OCI-LY1 (cell line): Measurements from ENCODE around the gene COLGALT1.

Source experiments
- H2AFZ ChIP-seq: fragments of 200-600 bp; sonication (generic), shearing (Covaris generic); 2 replicates; pipeline ENCODE4 v1.6.0; 2014; ENCODE audit warnings: antibody characterized with exemption, mild to moderate bottlenecking, low read length
- H3F3A ChIP-seq: fragments of 200-600 bp; sonication (generic), shearing (Covaris generic); 2 replicates; pipeline ENCODE4 v1.6.0; 2014; ENCODE audit warnings: mild to moderate bottlenecking, antibody characterized with exemption, low read length, moderate library complexity; ENCODE audit not compliant: insufficient read depth
- H3K27ac ChIP-seq: fragments of 200-600 bp; sonication (generic); 2 replicates; pipeline ENCODE4 v1.5.1; 2014; ENCODE audit warnings: low read length, mixed run types, mild to moderate bottlenecking, low read depth; ENCODE audit not compliant: poor library complexity, severe bottlenecking
- H3K27me3 ChIP-seq: fragments of 200-600 bp; sonication (generic); 2 replicates; pipeline ENCODE4 v1.6.0; 2014; ENCODE audit warnings: antibody characterized with exemption, mild to moderate bottlenecking, low read length, moderate library complexity; ENCODE audit not compliant: insufficient read depth
- H3K36me3 ChIP-seq: fragments of 200-600 bp; sonication (generic); 2 replicates; pipeline ENCODE4 v1.6.1; 2014; ENCODE audit warnings: mild to moderate bottlenecking, antibody characterized with exemption, low read length, moderate library complexity, mixed read lengths; ENCODE audit not compliant: insufficient read depth
- H3K4me1 ChIP-seq: fragments of 200-600 bp; sonication (generic); 2 replicates; pipeline ENCODE4 v1.5.1; 2014; ENCODE audit warnings: mild to moderate bottlenecking, low read length, moderate library complexity; ENCODE audit not compliant: insufficient read depth, severe bottlenecking
- H3K4me2 ChIP-seq: fragments of 200-600 bp; sonication (generic), shearing (Covaris generic); 2 replicates; pipeline ENCODE4 v1.6.1; 2014; ENCODE audit warnings: low read length
- H3K4me3 ChIP-seq: fragments of 200-600 bp; sonication (generic); 2 replicates; pipeline ENCODE4 v1.5.1; 2014; ENCODE audit warnings: low read length, low read depth, mild to moderate bottlenecking, mixed read lengths; ENCODE audit not compliant: poor library complexity, severe bottlenecking
- H3K79me2 ChIP-seq: fragments of 200-600 bp; shearing (Covaris generic); 2 replicates; pipeline ENCODE4 v1.6.1; 2016; ENCODE audit warnings: mixed run types, low read length, mixed read lengths; ENCODE audit not compliant: insufficient read depth
- H3K9ac ChIP-seq: fragments of 200-600 bp; sonication (generic), shearing (Covaris generic); 2 replicates; pipeline ENCODE4 v1.6.1; 2014; ENCODE audit warnings: mild to moderate bottlenecking, low read length, mixed read lengths
- H3K9me2 ChIP-seq: fragments of 200-600 bp; sonication (generic), shearing (Covaris generic); 2 replicates; pipeline ENCODE4 v1.6.1; 2014; ENCODE audit warnings: low read depth, mild to moderate bottlenecking, low read length, mixed read lengths
- H3K9me3 ChIP-seq: fragments of 200-600 bp; shearing (Covaris generic); 2 replicates; pipeline ENCODE4 v1.6.1; 2014; ENCODE audit warnings: low read length, mixed read lengths
- H4K20me1 ChIP-seq: fragments of 200-600 bp; sonication (generic), shearing (Covaris generic); 2 replicates; pipeline ENCODE4 v1.6.0; 2016; ENCODE audit warnings: mild to moderate bottlenecking, low read length; ENCODE audit not compliant: insufficient read depth
- EZH2 ChIP-seq: fragments of 200-600 bp; sonication (generic), shearing (Covaris generic); IDR thresholded peaks from 2 replicates; pipeline ENCODE4 v1.8.0; 2017; ENCODE audit warnings: borderline replicate concordance, mixed run types, mild to moderate bottlenecking, antibody characterized with exemption, low read length, moderate library complexity, mixed read lengths
- TF ChIP-seq, protein P1 (sequence below): fragments of 200-600 bp; sonication (generic), shearing (Covaris generic); IDR thresholded peaks from 2 replicates; pipeline ENCODE4 v1.5.1; 2017; ENCODE audit warnings: mild to moderate bottlenecking, antibody characterized with exemption, low read length, moderate library complexity, mixed read lengths

The COLGALT1 gene

DNA sequence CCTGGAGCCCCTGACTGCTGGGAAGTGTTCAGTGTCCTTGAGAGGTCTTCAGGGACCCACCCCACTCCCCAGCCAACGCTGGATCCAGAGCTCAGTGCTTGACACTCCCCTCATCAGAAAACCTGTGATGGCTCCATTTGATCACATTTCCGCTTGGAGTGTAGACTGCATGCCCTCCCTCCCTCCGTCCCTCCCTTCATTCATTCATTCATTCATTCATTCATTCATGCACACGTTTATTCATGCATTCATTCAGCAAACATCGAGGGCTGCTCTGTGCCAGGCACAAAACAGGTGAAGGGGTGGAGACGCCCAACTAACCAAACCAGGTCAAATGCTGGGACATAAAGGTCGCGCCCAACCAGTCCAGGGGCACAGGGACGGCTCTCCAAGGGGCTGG, 30.3 kb upstream of the COLGALT1 start:
- H3K27me3 ChIP-seq = no peaks in the 10 kb centered on the region
- peaks cover 46% of the 10 kb centered on the region for H3K4me1 ChIP-seq
- H3K9me3 ChIP-seq = no peaks in the 10 kb centered on the region
- no peak overlapping the region for H3K4me3 ChIP-seq
- no peak overlapping the region for H3K4me2 ChIP-seq
- H3K9me2 ChIP-seq = no peaks in the 10 kb centered on the region
- no peaks in the 10 kb centered on the region for H3K79me2 ChIP-seq
- peak overlapping the region; percentile 90 for H3K27ac ChIP-seq
- no peak overlapping the region for H3K9ac ChIP-seq
- no peak overlapping the region for H2AFZ ChIP-seq
- no peaks in the 10 kb centered on the region for H3F3A ChIP-seq
- H4K20me1 ChIP-seq = no peaks in the 10 kb centered on the region
- no peak for TF ChIP-seq EZH2
- TF ChIP-seq, protein P1, sequence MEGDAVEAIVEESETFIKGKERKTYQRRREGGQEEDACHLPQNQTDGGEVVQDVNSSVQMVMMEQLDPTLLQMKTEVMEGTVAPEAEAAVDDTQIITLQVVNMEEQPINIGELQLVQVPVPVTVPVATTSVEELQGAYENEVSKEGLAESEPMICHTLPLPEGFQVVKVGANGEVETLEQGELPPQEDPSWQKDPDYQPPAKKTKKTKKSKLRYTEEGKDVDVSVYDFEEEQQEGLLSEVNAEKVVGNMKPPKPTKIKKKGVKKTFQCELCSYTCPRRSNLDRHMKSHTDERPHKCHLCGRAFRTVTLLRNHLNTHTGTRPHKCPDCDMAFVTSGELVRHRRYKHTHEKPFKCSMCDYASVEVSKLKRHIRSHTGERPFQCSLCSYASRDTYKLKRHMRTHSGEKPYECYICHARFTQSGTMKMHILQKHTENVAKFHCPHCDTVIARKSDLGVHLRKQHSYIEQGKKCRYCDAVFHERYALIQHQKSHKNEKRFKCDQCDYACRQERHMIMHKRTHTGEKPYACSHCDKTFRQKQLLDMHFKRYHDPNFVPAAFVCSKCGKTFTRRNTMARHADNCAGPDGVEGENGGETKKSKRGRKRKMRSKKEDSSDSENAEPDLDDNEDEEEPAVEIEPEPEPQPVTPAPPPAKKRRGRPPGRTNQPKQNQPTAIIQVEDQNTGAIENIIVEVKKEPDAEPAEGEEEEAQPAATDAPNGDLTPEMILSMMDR = no peak
- peaks cover 11% of the 10 kb centered on the region for H3K36me3 ChIP-seq

- TF ChIP-seq EZH2 = no peak
- TF ChIP-seq, protein P1 = no peak
- no peak overlapping the region for H2AFZ ChIP-seq
- no peaks in the 10 kb centered on the region for H3K79me2 ChIP-seq
- no peaks in the 10 kb centered on the region for H4K20me1 ChIP-seq
- H3K9ac ChIP-seq = peak overlapping the region; percentile 51; the same call in 1 of the 2 replicates
- H3K4me1 ChIP-seq = peaks cover 54% of the 10 kb centered on the region
- no peaks in the 10 kb centered on the region for H3K27me3 ChIP-seq
- peak overlapping the region; percentile 69 for H3K4me2 ChIP-seq
- peaks cover 11% of the 10 kb centered on the region for H3K36me3 ChIP-seq
- H3K27ac ChIP-seq = peak overlapping the region; percentile 87
- H3F3A ChIP-seq = no peaks in the 10 kb centered on the region
- no peaks in the 10 kb centered on the region for H3K9me2 ChIP-seq
- H3K4me3 ChIP-seq = peak overlapping the region; percentile 54
- H3K9me3 ChIP-seq = no peaks in the 10 kb centered on the region
Observed at GRCh38 chr19:17526922-17527321, 28.5 kb upstream of the COLGALT1 start.

DNA sequence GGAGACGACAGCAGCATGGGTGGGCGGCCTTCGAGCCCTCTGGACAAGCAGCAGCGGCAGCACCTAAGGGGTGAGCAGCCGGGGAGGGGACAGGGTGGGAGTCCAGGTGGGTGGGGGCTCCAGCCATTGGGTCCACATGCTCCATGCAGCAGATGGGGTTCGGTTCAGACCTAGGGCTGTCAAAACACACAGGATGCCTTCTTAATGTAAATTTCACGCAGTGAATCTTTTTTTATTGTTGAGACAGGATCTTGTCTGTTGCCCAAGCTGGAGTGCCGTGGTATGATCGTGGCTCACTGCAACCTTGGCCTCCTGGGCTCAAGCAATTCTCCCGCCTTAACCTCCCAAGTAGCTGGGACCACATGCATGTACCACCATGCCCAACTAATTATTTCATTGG, 28.1 kb upstream of the COLGALT1 start:
- H3K9ac ChIP-seq = peak overlapping the region; percentile 23; the same call in 1 of the 2 replicates
- H3K4me3 ChIP-seq = peak overlapping the region; percentile 54
- H4K20me1 ChIP-seq = no peaks in the 10 kb centered on the region
- no peaks in the 10 kb centered on the region for H3F3A ChIP-seq
- H2AFZ ChIP-seq = no peak overlapping the region
- no peaks in the 10 kb centered on the region for H3K9me2 ChIP-seq
- H3K4me1 ChIP-seq = peaks cover 54% of the 10 kb centered on the region
- H3K79me2 ChIP-seq = no peaks in the 10 kb centered on the region
- peaks cover 11% of the 10 kb centered on the region for H3K36me3 ChIP-seq
- H3K9me3 ChIP-seq = no peaks in the 10 kb centered on the region
- peak overlapping the region; percentile 87 for H3K27ac ChIP-seq
- TF ChIP-seq EZH2 = no peak
- TF ChIP-seq, protein P1 = no peak
- no peaks in the 10 kb centered on the region for H3K27me3 ChIP-seq
- H3K4me2 ChIP-seq = peak overlapping the region; percentile 69
